ENCODE measurements around the gene ZNF423. TPM values are rescaled to one million over a fixed set of nuclear protein-coding genes. Genes with fewer than 3 reads are reported as not detected.

Gene ZNF423
- total RNA-seq, 3 donors from 2014 or later (not counting 1 experiment from before 2014, with no cell fraction given), result not detected

DNA sequence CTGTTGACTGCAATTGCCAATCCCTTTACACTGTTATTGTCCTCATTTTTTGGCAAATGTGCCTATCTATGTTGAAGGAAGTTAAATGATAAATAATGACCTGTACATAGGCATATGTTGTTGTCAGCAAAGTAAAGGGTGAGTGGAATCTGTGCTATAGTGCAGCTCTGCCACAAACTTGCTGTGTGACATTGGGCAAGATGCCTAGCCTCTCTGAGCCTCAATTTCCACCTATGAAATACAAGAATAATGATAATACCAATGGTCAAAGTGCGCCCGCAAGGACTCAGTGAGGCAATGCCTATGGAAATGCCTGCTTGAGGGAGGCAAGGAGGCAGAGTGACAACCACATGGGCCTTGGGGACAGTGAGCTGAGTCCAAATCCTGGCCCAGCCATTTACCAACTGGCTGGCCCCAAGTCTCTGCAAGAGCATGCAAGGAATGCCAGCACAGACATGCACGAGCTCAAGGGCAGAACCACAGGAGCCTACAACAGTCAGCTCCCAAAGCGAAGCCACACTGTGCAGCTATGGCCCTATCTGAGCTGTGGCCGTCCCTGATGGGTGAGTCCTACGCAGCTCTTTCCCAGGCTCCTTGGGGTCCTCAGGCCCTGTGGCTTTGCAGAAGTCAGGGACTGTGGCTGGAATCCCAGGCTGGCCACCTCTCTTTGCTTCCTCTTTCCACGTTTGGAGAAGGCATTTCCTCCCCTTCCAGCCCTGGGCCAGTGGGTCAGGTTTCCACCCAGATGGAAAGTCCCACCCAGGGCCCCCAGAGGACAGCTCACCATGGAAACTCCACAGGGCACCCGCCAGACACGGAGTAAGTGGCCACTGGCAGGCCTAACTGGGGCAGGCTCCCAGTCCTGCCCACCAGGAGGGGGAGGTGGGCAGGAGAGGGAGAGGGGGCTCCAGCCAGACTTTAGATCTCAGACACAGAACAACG lies 82.1 kb downstream of the ZNF423 start:
- no peak for TF ChIP-seq CTCF (IDR thresholded peaks at IDR 0.05)
- Histone ChIP-seq H3K27me3 (ENCODE audit: control insufficient read depth, insufficient read depth, low read length) (no peaks in the 10 kb centered on the region), H3K4me3 (ENCODE audit: low read length) (no peak overlapping the region), H3K36me3 (ENCODE audit: control insufficient read depth, insufficient read depth, low read length) (no peaks in the 10 kb centered on the region), H3K9me3 (ENCODE audit: control insufficient read depth, insufficient read depth, low read length) (no peaks in the 10 kb centered on the region), H3K27ac (ENCODE audit: low read length) (no peak overlapping the region), H3K4me1 (ENCODE audit: control insufficient read depth, insufficient read depth, low read length) (no peaks in the 10 kb centered on the region)
- no peak for DNase-seq
- H3K27me3 Mint-ChIP-seq (ENCODE audit: low read depth in 2 of 2), result peaks cover 0 to 2% of the 10 kb centered on the region in 2 donors
- no peaks in the 10 kb centered on the region for H3K36me3 Mint-ChIP-seq
- intact Hi-C loops (cut with micrococcal nuclease), result no loop called here
- no peak overlapping the region for H3K27ac Mint-ChIP-seq
- no peaks in the 10 kb centered on the region for H3K4me1 Mint-ChIP-seq
- H3K4me3 Mint-ChIP-seq, result no peak overlapping the region
- H3K9me3 Mint-ChIP-seq, result no peaks in the 10 kb centered on the region
- no peak for ATAC-seq
- 76% methylated on average over 10 of the region's 10 CpGs for WGBS (ENCODE audit: insufficient coverage)

- no peaks in the 10 kb centered on the region for H3K27me3 ChIP-seq (ENCODE audit: control insufficient read depth, insufficient read depth, low read length)
- no peaks in the 10 kb centered on the region for H3K4me1 Mint-ChIP-seq
- no peaks in the 10 kb centered on the region for H3K9me3 ChIP-seq (ENCODE audit: control insufficient read depth, insufficient read depth, low read length)
- no peak overlapping the region for H3K4me3 ChIP-seq (ENCODE audit: low read length)
- 92% methylated on average over 23 of the region's 23 CpGs for WGBS (ENCODE audit: insufficient coverage)
- intact Hi-C loops (cut with micrococcal nuclease), result no loop called here
- DNase-seq, result no peak
- H3K4me1 ChIP-seq (ENCODE audit: control insufficient read depth, insufficient read depth, low read length), result no peaks in the 10 kb centered on the region
- no peak for TF ChIP-seq CTCF (IDR thresholded peaks at IDR 0.05)
- no peak overlapping the region for H3K4me3 Mint-ChIP-seq
- H3K9me3 Mint-ChIP-seq, result no peaks in the 10 kb centered on the region
- ATAC-seq, result no peak
- H3K27ac Mint-ChIP-seq, result no peak overlapping the region
- no peak overlapping the region for H3K27ac ChIP-seq (ENCODE audit: low read length)
- no peaks in the 10 kb centered on the region for H3K36me3 ChIP-seq (ENCODE audit: control insufficient read depth, insufficient read depth, low read length)
- H3K36me3 Mint-ChIP-seq, result no peaks in the 10 kb centered on the region
- H3K27me3 Mint-ChIP-seq (ENCODE audit: low read depth in 2 of 2), result peaks cover 0 to 12% of the 10 kb centered on the region in 2 donors
Observed at GRCh38 chr16:49767998-49768397, 87.9 kb downstream of the ZNF423 start.

DNA sequence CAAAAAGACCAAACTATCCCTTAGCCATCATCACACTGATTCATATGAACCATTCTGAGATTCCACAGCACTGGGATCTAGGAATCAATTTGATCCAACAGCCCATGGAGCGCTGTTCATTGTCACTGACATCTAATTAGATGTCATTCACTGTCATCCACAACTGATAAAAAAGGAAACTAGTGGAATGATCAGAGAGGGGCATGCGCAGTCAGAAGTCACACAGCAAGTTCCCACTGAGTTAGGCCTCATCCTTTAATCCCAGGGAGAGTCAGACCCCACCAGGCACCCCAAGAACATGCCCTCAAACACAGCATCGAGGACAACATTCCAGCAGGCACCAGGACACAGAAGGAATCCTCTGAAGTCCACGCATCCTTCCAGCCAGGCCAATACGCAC lies 88.5 kb downstream of the ZNF423 start:
- Mint-ChIP-seq H3K36me3 (no peaks in the 10 kb centered on the region), H3K9me3 (no peaks in the 10 kb centered on the region), H3K27ac (no peak overlapping the region), H3K4me1 (no peaks in the 10 kb centered on the region), H3K4me3 (no peak overlapping the region), H3K27me3 (ENCODE audit: low read depth in 2 of 2) (peaks cover 0 to 12% of the 10 kb centered on the region in 2 donors)
- 90% methylated on average over 5 of the region's 5 CpGs for WGBS (ENCODE audit: insufficient coverage)
- Histone ChIP-seq H3K4me1 (ENCODE audit: control insufficient read depth, insufficient read depth, low read length) (no peaks in the 10 kb centered on the region), H3K27me3 (ENCODE audit: control insufficient read depth, insufficient read depth, low read length) (no peaks in the 10 kb centered on the region), H3K4me3 (ENCODE audit: low read length) (no peak overlapping the region), H3K9me3 (ENCODE audit: control insufficient read depth, insufficient read depth, low read length) (no peaks in the 10 kb centered on the region), H3K27ac (ENCODE audit: low read length) (no peak overlapping the region), H3K36me3 (ENCODE audit: control insufficient read depth, insufficient read depth, low read length) (no peaks in the 10 kb centered on the region)
- TF ChIP-seq CTCF (IDR thresholded peaks at IDR 0.05), result no peak
- ATAC-seq (no peak), DNase-seq (no peak)
- intact Hi-C loops (cut with micrococcal nuclease), result no loop called here
